ENCODE measurements around the gene LRCH2. TPM values are rescaled to one million over a fixed set of nuclear protein-coding genes. Genes with fewer than 3 reads are reported as not detected.

LRCH2 gene
- total and polyA plus RNA-seq, 8 donors = 0.58 to 21.8 (median 3.0) TPM

DNA sequence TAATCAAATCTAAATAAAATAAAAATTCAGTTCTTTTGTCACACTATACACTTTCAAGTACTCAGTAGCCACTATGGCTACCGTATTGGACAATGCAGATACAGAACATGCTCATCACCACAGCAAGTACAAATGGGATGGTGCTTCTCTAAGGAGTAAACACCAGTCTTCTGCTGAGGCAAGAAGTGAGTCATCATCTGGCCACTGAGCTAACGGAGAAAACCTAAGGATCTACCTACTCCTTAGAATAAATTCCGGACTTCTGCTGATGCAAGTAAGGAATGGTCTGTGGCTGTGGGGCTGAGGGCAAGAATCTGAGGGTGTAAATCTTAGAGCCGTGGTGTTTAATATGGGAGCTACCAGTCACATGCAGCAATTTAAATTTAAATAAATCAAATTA is 56.0 kb downstream of the LRCH2 start:
- no peaks in the 10 kb centered on the region for H3K36me3 ChIP-seq
- whole genome bisulfite sequencing, 5 donors = 80 to 97% (median 89%) methylated on average over 4 of the region's 4 CpGs
- H3K27me3 ChIP-seq = no peaks in the 10 kb centered on the region
- H3K4me1 ChIP-seq = no peaks in the 10 kb centered on the region
- TF ChIP-seq POLR2AphosphoS5 (IDR thresholded peaks at IDR 0.05) = no peak
- TF ChIP-seq, protein P1, sequence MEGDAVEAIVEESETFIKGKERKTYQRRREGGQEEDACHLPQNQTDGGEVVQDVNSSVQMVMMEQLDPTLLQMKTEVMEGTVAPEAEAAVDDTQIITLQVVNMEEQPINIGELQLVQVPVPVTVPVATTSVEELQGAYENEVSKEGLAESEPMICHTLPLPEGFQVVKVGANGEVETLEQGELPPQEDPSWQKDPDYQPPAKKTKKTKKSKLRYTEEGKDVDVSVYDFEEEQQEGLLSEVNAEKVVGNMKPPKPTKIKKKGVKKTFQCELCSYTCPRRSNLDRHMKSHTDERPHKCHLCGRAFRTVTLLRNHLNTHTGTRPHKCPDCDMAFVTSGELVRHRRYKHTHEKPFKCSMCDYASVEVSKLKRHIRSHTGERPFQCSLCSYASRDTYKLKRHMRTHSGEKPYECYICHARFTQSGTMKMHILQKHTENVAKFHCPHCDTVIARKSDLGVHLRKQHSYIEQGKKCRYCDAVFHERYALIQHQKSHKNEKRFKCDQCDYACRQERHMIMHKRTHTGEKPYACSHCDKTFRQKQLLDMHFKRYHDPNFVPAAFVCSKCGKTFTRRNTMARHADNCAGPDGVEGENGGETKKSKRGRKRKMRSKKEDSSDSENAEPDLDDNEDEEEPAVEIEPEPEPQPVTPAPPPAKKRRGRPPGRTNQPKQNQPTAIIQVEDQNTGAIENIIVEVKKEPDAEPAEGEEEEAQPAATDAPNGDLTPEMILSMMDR (IDR thresholded peaks at IDR 0.05) = no peak
- no peak for TF ChIP-seq EP300 (IDR thresholded peaks at IDR 0.05)
- TF ChIP-seq POLR2A (IDR thresholded peaks at IDR 0.05) = no peak
- no peak overlapping the region for H3K27ac ChIP-seq
- DNase-seq = no peak
- H3K4me3 ChIP-seq = no peak overlapping the region
- peaks cover 0 to 4% (median 0%) of the 10 kb centered on the region in 4 donors for H3K9me3 ChIP-seq
- intact Hi-C loops (cut with DNase I; ENCODE audit: low total_unique reads) = no loop called here

DNA sequence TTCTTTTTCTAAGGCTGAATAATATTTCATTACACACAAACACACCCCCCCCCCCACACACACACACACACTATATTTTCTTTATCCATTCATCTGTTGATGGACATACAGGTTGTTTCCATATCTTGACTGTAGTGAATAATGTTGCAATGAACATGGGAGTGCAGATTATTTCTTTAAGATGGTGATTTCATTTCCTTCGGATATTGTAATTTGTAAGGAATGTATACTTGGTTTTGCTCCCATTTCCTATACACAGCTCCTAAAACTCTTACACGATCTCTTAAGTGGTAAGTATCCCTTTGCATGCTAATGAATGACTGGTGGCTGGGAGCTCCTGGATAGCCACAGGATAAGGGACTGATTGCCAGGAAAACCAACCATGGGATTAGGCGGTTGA is 59.3 kb downstream of the LRCH2 start:
- Histone ChIP-seq H3K9me3 (peaks cover 0 to 6% (median 0%) of the 10 kb centered on the region in 4 donors), H3K4me1 (no peaks in the 10 kb centered on the region), H3K27ac (no peak overlapping the region), H3K4me3 (no peak overlapping the region), H3K36me3 (no peaks in the 10 kb centered on the region), H3K27me3 (no peaks in the 10 kb centered on the region)
- WGBS, 5 donors = 78 to 95% (median 89%) methylated on average over 3 of the region's 3 CpGs
- DNase-seq = no peak
- no peak for TF ChIP-seq POLR2A (IDR thresholded peaks at IDR 0.05)
- intact Hi-C loops (cut with DNase I; ENCODE audit: low total_unique reads) = no loop called here

DNA sequence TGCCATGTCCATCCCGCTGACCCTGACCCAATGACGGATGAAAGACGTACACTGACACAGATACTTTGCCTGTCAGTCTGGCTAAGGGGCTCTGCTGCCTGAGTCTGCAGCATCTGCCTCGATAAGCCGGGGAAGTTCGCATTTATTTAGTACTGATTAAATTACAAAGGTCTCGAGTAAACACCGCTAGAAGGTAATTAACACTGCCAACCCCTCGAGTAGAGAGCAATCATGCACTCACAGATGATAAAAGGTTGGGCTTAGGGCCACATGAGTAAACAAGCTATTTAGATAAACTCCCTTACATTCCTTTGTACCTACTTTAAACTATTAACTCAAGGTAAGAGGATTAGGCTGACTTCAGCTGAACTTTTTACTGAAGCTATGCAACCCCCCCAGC is 60.7 kb downstream of the LRCH2 start:
- DNase-seq = no peak
- TF ChIP-seq POLR2A (IDR thresholded peaks at IDR 0.05) = no peak
- TF ChIP-seq, protein P1 (IDR thresholded peaks at IDR 0.05) = no peak
- TF ChIP-seq POLR2AphosphoS5 (IDR thresholded peaks at IDR 0.05) = no peak
- no peak for TF ChIP-seq EP300 (IDR thresholded peaks at IDR 0.05)
- Histone ChIP-seq H3K27ac (no peak overlapping the region), H3K36me3 (no peaks in the 10 kb centered on the region), H3K4me3 (no peak overlapping the region), H3K27me3 (no peaks in the 10 kb centered on the region), H3K4me1 (no peaks in the 10 kb centered on the region), H3K9me3 (peaks cover 0 to 6% (median 0%) of the 10 kb centered on the region in 4 donors)
- intact Hi-C loops (cut with DNase I; ENCODE audit: low total_unique reads) = no loop called here
- WGBS, 5 donors = 42 to 53% (median 49%) methylated on average over 9 of the region's 9 CpGs

DNA sequence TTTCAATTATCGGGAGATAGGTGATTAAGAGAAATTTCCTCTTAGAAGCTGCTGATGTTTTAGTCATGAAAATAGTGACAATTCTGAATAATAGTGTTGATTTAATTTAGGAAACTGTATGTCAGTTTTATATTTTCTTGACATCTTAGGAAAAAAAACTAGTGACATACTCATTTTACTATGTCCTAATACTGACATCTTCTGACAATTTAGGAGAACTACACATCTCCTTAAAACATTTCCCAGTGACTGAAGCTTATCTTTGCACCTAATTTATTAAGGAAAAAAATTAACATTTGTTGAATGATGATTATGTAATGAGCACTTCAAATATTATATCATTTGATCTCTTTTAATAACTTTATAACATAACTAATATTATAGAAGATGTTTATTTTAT is 86.7 kb downstream of the LRCH2 start:
- Histone ChIP-seq H3K27me3 (no peaks in the 10 kb centered on the region), H3K4me3 (no peak overlapping the region), H3K27ac (no peak overlapping the region), H3K36me3 (no peaks in the 10 kb centered on the region), H3K4me1 (no peaks in the 10 kb centered on the region), H3K9me3 (peaks cover 0 to 6% (median 2%) of the 10 kb centered on the region in 4 donors)
- intact Hi-C loops (cut with DNase I; ENCODE audit: low total_unique reads) = no loop called here
- TF ChIP-seq, protein P1 (IDR thresholded peaks at IDR 0.05) = peak in 5 of 7 experiments; percentile 21 to 46 (median 28)
- no peak for TF ChIP-seq EP300 (IDR thresholded peaks at IDR 0.05)
- peak in 1 of 2 donors; percentile 5 for DNase-seq
- WGBS, 5 donors = 36 to 64% (median 52%) methylated on average over 1 of the region's 1 CpG

DNA sequence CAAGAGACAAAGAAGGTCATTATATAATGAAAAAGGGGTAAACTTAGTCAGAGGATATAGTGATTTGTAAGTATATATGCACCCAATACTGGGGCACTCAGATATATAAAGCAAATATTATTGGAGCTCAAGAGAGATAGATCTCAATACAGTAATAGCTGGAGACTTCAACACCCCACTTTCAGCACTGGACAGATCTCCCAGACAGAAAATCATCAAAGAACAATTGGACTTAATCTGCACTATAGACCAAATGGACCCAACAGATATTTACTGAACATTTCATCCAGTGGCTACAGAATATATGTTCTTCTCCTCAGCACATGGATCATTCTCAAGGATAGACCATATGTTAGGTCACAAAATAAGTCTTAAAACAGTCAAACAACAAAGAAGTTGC is 91.8 kb downstream of the LRCH2 start:
- H3K36me3 ChIP-seq = peaks cover 0 to 9% (median 3%) of the 10 kb centered on the region in 4 donors
- H3K9me3 ChIP-seq = peaks cover 0 to 13% (median 5%) of the 10 kb centered on the region in 4 donors
- DNase-seq = no peak
- no peak overlapping the region for H3K27ac ChIP-seq
- intact Hi-C loops (cut with DNase I; ENCODE audit: low total_unique reads) = no loop called here
- H3K4me1 ChIP-seq = no peaks in the 10 kb centered on the region
- H3K4me3 ChIP-seq = no peak overlapping the region
- TF ChIP-seq, protein P1 (IDR thresholded peaks at IDR 0.05) = no peak
- TF ChIP-seq POLR2AphosphoS5 (IDR thresholded peaks at IDR 0.05) (no peak), POLR2A (IDR thresholded peaks at IDR 0.05) (no peak)
- H3K27me3 ChIP-seq = peaks cover 0 to 3% (median 0%) of the 10 kb centered on the region in 3 donors

All from stomach (tissue), 9 donors.